HG03442 (cell line): ENCODE results near the gene PAK6.

Source experiments
- ATAC-seq: cut with Tn5 transposase; IDR thresholded peaks from one replicate; pipeline ENCODE4 v1.9.1; 2021; ENCODE audit warnings: mild to moderate bottlenecking, moderate library complexity; ENCODE audit not compliant: unreplicated experiment

PAK6 gene

DNA sequence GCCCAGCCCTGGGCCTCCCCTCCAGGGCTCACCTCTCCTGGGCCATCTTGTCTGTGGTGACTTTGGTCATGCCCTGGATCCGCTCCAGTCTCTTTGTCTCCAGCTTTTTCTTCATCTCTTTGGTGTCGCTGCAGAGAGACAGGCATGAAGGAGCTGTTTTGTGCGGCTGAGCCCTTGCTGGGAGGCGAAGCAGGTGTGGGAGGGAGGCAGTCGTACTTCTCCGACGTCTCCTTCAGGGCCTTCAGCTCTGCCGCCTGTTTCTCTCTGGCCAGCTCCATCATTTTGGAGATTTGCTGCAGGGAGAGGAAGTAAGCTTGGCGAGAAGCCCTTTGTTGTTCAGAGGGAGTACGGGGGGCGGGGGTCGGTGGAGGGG is 51.7 kb downstream of the PAK6 start:
- no peak for ATAC-seq

DNA sequence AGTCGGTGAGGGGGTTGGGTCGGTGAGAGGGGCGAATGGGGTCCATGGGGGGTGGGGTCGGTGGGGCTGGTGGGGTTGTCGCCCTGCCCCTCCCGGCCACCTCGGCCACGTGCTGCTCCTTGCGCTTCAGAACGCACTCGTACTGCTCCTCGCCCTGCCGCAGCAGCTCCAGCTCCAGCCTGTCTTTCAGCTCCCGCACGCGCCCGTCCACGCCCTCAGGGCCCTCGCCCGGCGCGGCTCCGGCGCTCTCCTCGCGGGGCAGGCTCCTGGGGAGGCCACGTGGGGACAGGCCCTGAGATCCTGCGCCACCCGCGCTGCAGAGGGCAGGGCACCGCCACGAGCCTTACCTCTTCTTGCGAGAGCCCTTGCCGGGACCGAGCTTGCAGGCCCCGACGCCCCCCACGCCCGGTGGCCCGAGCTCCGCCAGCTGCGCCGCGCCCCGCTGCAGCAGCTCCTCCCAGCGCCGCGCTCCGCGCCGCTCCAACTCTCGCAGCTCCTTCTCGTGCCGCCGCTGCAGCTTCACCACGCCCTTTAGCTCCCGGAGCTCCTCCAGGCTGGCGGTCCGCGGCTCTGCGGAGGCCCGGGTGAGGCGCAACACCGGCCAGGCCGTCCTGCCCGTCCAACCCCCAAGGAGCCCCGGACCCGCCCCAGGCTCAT is 52.2 kb downstream of the PAK6 start:
- no peak for ATAC-seq

DNA sequence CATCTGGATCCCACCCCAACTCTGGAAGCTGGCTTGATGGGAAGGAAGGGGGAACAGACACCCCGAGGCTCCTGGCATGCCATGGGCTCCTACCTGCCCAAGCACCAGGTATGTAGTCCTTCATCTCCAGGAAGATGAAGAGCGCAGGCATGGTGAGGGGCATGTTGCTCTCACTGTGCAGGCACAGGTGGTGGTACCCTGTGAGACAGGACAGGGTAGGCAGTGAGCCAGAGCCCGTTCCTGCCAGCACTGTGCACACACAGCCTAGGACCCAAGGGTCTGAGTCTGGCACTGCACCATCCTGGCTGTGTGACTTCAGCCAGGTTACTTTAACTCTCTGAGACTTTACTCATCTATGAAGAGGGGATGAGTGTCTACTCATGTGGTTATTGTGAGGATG is 53.4 kb downstream of the PAK6 start:
- ATAC-seq = no peak

DNA sequence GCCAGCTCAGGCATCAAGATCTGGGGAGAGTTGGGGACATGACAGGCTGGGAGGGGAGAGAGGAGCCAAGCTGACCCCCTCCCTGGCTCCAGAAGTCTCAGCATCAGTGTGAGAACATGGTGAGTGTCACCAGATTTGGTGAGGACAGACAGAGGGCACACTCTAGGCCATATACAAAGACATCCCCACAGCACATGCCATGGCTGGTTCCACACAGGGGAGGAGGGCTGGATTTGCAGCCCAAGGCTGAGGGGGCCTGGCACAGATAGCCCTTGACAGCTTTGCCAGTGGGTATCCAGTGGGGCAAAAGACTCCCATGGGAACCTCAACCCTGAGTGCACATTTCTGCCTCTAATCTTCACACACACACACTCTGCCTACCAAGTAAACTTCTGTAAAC is 54.1 kb downstream of the PAK6 start:
- no peak for ATAC-seq

DNA sequence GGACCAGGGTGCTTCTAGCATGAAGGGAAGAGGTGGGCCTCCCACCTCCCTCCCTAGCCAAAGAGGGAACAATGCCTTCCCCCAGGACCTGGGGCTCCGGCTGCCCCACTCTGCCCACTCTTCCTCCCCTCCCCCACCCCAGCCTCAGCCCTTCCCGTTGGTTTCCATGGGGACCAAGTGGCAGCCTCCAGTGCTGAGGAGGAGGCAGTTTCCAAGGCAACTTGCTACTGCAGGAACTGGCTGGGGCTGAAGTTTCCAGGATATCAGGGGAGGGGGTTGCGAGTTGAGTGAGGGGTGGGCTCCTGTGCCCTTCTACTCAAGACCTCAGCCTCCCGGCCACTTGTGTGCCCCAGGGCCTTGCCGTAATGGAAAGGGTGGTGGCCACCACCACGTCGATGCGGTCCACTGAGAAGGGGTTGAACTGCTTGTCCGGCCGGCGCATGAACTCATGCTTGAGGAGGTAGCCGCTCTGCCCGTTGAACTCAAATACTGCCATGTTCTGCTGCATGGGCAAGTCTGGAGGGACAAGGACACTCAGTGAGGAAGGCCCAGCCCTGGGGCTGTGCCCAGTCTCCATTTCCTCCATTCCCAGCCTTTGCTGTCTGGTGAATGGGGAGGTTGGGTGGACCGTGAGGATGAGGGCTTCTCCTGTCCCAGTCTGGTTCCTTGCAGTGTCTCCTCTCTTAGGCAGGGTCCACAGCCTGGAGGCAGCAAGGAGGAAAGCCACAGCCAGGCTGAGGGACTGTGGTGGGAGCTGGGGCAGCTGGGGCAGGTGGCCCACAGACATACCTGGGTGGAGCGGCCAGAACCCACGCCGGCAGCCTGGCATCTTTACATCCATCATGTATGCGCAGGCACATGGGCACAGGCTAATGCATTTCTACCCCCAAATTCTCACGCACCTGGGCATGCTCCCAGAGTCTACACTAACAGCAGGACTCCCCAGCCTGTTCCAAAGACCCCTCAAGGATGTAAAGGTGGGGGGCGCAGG is 55.3 kb downstream of the PAK6 start:
- ATAC-seq = no peak

DNA sequence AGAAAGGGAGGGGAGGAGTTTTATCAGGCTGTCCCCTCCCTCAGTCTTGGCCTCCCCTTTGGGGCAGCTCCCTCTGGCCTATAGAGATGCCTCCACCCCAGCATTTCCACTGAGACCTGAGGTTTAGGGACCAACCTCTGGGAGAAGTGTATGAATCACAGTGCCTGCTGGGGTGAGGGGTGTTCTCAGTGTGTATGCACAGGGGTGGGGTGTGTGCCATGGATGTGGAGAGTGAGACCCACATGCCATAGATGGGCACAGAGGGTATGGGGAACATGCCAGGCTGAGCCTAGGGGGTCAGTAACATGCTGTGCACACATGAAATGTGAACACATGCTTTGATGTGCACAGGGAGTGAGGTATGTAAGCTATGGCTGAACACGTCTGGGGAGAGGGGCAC is 56.4 kb downstream of the PAK6 start:
- no peak for ATAC-seq

DNA sequence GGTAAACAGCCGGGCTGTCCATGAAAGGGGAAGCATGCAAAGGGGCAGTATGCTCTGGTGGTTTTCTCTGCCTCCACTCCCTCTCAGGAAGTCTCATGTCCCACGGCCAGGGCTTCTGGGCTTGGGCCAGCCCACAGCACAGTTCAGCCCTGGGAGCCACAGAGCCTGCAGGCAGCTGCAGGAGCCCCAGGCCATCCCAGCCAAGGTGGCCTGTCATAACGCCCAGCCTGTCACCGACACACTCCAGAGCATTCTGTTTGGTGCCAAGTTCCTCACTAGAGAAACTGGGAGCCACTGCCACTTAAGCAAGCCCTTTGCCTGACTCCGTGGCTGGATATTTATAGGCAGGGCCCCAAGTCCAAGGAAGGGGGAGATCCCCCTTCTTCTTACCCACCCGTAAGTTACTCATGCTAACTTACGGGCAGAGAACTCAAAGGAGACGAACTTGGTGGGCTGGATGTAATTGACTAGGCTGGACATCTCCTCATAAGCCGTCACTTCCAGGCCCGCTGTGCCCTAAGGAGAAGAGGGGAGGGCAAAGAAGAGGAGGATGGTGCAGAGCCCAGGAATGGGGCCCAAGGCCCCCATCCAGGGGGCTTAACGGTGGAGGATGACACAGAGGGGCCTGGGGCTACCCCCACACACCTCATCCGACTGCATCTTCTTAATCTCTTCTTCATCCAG is 57.2 kb downstream of the PAK6 start:
- ATAC-seq = no peak

DNA sequence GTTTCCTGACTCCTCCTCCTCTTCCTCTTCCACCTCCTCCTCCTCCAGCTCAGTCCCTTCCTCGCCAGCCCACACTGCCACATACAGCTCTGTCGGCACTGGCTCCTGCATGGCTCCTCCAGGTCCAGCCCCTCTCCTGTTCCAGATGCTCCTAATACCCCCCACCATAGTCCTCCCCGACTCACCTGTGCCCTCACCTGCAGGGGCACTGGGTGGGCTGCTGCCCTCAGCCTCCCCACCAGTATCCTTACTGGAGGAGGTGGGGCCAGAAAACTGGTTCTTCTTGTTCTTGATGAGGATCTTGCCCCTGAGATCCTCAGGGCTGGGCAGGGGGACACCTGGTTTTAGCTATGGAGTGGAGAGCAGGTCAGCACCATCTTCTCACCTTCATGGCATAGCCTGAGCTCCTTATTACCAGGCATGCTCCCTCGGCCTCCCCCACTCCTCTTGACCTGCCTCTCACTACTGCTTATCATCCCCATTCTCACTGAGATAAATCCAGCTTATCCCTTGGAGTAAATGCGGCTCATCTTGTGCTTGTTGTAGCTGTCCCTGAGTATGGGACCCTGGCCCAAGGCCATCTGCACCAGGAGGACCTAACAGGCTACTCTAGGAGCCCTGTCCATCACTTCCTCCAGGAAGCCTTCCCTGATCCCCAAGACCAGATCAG is 57.8 kb downstream of the PAK6 start:
- no peak for ATAC-seq

DNA sequence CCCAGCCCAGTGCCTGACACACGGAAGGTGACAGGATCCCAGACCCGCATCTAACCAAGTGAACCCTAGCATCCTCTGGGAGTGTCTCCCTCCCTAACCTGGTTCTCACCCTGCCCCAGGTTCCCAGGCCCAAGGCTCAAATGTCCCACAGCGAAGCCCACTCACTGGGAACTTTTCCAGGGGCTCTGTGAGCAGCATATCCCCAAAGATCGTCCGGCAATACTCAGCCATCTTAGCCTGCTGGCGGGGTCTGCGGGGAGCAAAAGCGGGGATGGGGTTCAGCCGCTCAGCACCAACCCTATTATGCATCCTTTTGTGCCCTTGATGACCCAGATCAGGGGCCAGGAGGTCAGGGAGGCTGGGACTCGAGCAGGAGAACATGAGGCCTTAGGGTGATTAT is 58.5 kb downstream of the PAK6 start:
- no peak for ATAC-seq

DNA sequence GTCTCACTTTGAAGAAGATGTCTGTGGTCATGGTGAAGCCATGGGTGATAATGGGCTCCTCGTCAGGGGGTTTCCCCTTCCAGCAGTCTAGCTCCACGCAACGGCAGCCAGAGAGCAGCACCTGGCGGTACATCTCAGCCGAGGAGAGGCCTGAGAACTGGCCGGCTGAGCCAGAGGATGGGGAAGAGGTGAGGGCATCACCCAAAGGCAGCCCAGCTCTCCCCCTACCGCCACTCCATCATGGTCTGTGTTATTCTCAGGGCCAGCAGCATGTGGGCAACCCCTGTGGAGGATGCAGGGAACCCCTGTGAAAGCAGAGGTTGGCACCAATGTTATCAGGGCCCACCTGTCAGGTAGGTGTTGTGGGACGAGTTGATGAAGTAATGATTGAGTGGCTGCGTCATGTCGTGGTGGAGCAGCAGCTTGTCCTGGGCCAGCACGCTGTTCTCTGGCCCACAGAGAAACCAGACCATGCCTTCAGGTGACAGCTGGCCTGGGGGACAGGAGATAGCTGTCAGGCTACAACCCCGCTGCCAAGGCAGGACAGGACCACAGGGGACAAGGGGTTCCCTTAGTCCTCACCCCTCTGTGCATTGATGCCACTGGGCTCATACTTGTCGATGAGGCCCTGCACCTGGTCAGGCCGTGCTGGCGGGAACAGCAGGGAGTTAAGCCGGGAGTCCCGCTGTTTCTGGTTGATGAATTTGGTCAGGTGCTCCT is 59.5 kb downstream of the PAK6 start:
- ATAC-seq = no peak

DNA sequence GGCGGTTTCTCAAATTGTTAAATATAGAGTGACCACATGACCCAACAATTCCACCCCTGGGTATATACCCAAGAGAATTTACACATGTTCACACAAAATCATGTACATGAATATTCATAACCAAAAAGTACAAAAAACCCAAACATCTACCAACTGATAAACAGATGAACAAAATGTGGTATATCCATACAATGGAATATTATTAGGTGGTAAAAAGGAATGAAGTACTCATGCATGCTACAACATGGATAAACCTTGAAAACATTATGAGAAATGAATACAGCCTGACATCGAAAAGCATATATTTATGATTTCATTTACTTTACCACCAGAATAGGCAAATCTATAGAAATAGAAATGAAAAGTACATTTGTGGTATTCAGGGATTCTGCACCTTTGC is 61.5 kb downstream of the PAK6 start:
- no peak for ATAC-seq

DNA sequence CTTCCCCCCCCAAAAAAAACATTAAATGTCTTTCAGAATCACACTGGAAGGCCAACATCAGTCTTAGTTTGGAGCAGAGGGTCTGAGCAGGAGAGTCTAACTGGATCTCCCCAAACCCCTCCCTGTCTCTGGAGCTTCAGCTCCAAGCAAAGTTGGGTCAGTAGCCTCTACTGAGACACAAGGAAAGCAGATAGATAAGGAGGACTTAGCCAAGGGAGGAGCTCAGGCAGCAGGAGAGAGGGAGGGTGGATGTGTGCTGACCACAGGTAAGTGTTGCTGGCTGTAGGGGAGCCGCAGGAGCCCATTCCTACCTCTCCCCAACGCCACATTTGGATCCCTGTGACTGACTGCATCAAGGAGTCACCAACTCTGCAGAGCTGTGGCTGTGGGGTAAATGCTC is 61.9 kb downstream of the PAK6 start:
- no peak for ATAC-seq

DNA sequence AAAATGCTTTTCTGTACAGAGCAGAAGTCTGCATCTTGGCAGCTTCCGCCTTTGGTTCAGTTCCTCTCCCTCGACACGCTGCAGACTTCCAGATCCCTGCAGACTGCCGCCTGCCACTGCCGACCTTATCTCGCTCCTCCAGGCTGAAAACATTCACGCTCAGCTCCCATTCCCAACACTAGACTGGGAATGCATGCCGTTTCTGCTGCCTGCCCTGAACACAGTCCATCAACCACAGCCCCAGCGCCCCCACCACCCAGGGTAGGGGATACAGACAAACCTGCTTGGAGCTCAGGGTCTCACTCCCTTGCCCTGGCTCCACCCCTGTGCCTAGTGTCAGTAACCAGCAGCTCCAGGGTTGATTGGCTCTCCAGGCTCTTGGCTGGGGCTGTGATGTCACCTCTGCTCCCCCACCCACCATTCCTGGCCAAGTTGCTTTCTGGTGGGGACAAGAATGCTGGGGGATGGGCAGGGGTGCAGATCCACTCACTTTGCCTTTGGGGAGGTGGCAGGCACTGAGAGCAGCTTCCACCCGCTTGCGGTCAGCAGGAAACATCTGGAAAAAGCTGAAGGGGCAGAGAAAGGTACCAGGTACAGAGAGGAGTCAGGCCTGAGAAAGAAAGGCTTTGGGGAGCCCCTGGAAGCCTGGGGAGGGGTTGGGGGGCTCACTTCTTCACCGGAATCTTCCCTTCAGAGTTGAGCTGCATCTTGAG is 62.8 kb downstream of the PAK6 start:
- ATAC-seq = no peak

DNA sequence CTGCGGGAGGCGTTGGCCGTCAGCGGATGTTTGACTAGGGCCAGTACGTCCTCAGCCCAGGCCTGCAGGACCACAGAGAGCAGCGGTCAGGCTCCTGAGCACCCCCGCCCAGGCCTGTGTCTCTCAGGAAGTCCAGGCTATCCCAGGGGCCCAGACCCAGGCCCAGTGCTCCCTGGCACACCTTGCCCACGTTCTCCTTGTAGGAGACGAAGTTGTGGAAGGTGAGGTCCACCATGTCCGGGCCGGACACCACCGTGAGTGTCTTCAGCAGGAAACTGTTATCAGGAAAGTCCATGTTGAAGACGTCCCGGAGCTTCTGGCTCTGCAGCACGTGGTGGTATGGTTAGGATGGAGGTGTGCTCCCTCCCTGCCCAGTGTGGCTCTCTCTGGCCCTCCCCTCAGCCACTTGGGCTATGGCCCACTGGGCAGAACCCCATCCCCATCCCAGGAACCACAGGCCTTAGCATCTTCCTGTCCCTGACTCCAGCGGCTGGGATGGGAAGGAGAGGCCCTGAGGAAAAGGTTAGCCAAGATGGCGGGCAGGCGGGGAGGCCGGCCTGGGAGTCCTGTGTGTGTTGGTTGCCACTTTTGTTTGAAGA is 63.5 kb downstream of the PAK6 start:
- ATAC-seq = no peak

DNA sequence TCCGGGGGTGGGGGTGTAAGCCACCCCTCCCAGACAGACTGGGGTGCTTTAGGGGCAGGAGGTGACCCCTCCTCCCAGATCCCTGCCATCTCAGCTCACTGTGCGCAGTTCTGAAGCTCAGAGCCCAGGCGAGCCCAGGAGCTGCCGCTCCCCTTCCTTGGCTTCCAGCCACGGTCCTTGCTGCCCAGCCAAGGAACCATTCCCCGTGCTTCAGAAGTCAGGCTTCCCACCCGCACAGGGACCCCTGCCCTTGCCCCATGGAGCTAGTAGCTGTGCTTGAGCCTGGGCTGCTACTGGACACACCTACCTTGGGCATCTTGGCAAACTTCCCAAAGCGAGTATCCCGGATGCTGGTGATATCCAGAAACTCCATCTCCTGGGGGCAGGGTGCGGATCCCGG is 64.1 kb downstream of the PAK6 start:
- no peak for ATAC-seq

DNA sequence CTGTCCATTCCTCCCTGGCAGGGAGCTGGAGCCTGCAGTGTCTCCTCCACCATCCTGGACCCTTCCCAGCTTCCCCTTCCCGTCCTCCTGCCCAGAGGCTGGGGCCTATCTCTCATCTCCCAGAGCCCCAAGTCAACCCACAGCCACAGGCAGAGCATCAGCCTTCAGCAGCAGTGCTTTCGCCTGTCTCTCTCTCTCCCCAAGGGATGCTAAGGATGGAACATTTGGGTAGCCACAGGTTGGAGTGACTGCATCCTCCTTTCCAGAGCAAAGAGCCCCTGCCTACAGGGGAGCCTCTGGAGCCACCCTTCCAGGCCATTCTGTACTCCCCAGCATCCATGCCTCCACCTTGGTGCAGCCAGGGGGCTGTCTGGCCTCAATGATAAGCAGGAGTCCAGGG is 64.7 kb downstream of the PAK6 start:
- ATAC-seq = no peak

DNA sequence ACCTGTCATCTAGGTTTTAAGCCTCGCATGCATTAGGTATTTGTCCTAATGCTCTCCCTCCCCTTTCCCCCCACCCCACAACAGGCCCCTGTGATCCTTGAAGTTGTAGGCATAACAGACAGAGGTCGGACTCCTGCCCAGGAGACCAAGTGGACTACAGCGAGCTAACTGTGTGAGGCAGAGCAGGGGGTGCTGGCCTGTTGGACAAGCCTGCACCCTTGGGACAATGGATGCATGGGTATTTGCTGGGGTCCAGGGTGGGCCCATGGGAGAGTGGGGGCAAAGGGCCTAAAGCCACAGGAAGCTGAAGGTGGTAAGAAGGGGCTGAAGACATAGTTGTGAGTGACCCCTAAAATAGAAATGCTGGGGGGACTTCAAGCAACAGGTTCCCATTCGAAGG is 66.4 kb downstream of the PAK6 start:
- ATAC-seq = no peak

DNA sequence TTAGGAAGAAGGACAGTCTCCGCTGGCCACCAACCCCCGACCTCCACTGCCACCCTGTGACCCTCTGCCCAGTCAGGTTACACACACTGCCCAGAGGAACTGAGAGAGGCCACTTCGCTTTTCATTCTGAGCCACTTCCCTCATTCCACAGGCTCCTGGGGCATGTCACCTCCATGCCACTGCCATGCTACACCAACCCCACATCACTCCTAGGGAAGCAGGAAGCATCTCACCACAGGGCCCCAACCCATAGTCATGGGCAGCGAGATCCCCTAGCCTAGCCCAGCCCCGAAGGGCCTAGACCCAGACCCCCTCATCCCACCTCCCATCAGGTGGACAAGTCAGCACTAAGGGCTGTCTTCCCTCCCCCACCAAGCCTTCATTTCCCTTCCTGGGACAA is 67.5 kb downstream of the PAK6 start:
- no peak for ATAC-seq

DNA sequence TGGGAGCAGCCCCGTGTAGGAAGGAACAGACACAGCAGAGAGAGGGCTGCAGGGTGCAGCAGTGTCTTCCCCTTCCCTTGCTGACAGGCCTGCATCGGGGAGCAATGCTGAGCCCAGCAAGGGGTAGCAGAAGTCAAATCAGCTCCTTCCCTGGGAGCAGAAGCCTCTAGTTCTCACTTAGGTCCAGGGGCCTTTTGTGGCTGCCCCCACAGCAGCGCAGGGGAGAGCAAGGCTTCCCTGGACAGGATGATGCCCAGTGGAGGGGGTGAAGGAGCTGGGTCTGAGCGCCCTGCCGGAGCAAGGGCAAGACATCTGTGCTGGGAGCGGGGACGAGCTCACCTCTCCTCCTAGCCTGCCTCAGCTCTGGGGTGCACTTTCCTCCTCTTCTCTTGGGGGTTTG is 68.0 kb downstream of the PAK6 start:
- ATAC-seq = no peak
